Measurements from ENCODE around the gene ADAMTS9.
A peak's percentile ranks its signal among the peaks of the same experiment; 100 is the strongest.

The ADAMTS9 gene

GRCh38 chr3:64687781-64688604, at the start of gene ADAMTS9:
TSS of gene ADAMTS9 (minus strand) at chr3:64688000. CDS start at chr3:64687657, 343 bp downstream.
- peak in 1 of 2 experiments; percentile 36 for DNase-seq (ENCODE audit: low read depth in 2 of 2)

GRCh38 chr3:64732576-64732975, 44.8 kb upstream of the ADAMTS9 start:
- peak; percentile 9 to 10 for DNase-seq (ENCODE audit: low read depth in 2 of 2)

GRCh38 chr3:64730681-64731080, 42.9 kb upstream of the ADAMTS9 start:
- no peak for DNase-seq (ENCODE audit: low read depth in 2 of 2)

- DNase-seq (ENCODE audit: low read depth in 2 of 2), result no peak
These were observed 41.2 kb upstream of the ADAMTS9 start for GRCh38 chr3:64728994-64729393.

GRCh38 chr3:64728428-64728827, 40.6 kb upstream of the ADAMTS9 start:
- DNase-seq (ENCODE audit: low read depth in 2 of 2), result no peak

GRCh38 chr3:64726414-64727090, 38.8 kb upstream of the ADAMTS9 start:
- DNase-seq (ENCODE audit: low read depth in 2 of 2), result no peak

- no peak for DNase-seq (ENCODE audit: low read depth in 2 of 2)
These were observed 31.2 kb upstream of the ADAMTS9 start for GRCh38 chr3:64718976-64719375.

- DNase-seq (ENCODE audit: low read depth in 2 of 2), result no peak
These were observed 30.2 kb upstream of the ADAMTS9 start for GRCh38 chr3:64717872-64718613.

GRCh38 chr3:64717411-64717810, 29.6 kb upstream of the ADAMTS9 start:
- no peak for DNase-seq (ENCODE audit: low read depth in 2 of 2)

- DNase-seq (ENCODE audit: low read depth in 2 of 2), result no peak
These were observed 28.4 kb upstream of the ADAMTS9 start for GRCh38 chr3:64716110-64716710.

GRCh38 chr3:64715211-64715982, 27.6 kb upstream of the ADAMTS9 start:
- no peak for DNase-seq (ENCODE audit: low read depth in 2 of 2)

GRCh38 chr3:64708456-64708855, 20.7 kb upstream of the ADAMTS9 start:
- no peak for DNase-seq (ENCODE audit: low read depth in 2 of 2)

- no peak for DNase-seq (ENCODE audit: low read depth in 2 of 2)
These were observed 18.1 kb upstream of the ADAMTS9 start for GRCh38 chr3:64705946-64706345.

GRCh38 chr3:64696896-64697295, 9.1 kb upstream of the ADAMTS9 start:
- DNase-seq (ENCODE audit: low read depth in 2 of 2), result no peak

- DNase-seq (ENCODE audit: low read depth in 2 of 2), result no peak
These were observed 6.3 kb upstream of the ADAMTS9 start for GRCh38 chr3:64694114-64694513.

GRCh38 chr3:64693031-64693430, 5.2 kb upstream of the ADAMTS9 start:
- no peak for DNase-seq (ENCODE audit: low read depth in 2 of 2)

GRCh38 chr3:64691051-64691450, 3.3 kb upstream of the ADAMTS9 start:
- DNase-seq (ENCODE audit: low read depth in 2 of 2), result no peak

GRCh38 chr3:64687086-64687780, 567 bp downstream of the ADAMTS9 start:
- no peak for DNase-seq (ENCODE audit: low read depth in 2 of 2)

- no peak for DNase-seq (ENCODE audit: low read depth in 2 of 2)
These were observed 1.3 kb downstream of the ADAMTS9 start for GRCh38 chr3:64686446-64686908.

- DNase-seq (ENCODE audit: low read depth in 2 of 2), result peak; percentile 89 to 91
These were observed 1.9 kb downstream of the ADAMTS9 start for GRCh38 chr3:64685800-64686445.

All from fibroblast of skin of left biceps (primary cell).